CD4-positive, alpha-beta T cell treated with Interleukin-6 at 100 ng/mL for 8 hours (primary cell): ENCODE data around the gene SNX9.
"Not testable (repeated sequence)": the region's sequence is repeated elsewhere in the genome, so short reads cannot be mapped to it uniquely, and the experiment has no call there.

ENCODE experiments used
- DNase-seq: peaks from one replicate; pipeline ENCODE4 v3.0.0-alpha.2; 2020; ENCODE audit warnings: mixed read lengths, low spot score

SNX9 gene

GRCh38 chr6:157954150-157955117 lies 131.4 kb downstream of the SNX9 start:
- DNase-seq, result no peak

- DNase-seq, result no peak
These were observed 132.6 kb downstream of the SNX9 start for GRCh38 chr6:157955675-157956074.

GRCh38 chr6:157956171-157956730 lies 133.2 kb downstream of the SNX9 start:
- no peak for DNase-seq

GRCh38 chr6:157959451-157960227 lies 136.6 kb downstream of the SNX9 start:
- DNase-seq, result no peak

GRCh38 chr6:157961153-157961831 lies 138.2 kb downstream of the SNX9 start:
- DNase-seq, result no peak

- no peak for DNase-seq
These were observed 139.0 kb downstream of the SNX9 start for GRCh38 chr6:157961832-157962575.

- DNase-seq, result no peak
These were observed 139.7 kb downstream of the SNX9 start for GRCh38 chr6:157962601-157963302.

GRCh38 chr6:157964100-157964499 lies 141.1 kb downstream of the SNX9 start:
- no peak for DNase-seq

- DNase-seq, result no peak
These were observed 142.3 kb downstream of the SNX9 start for GRCh38 chr6:157965387-157965786.

- DNase-seq, result no peak
These were observed 143.5 kb downstream of the SNX9 start for GRCh38 chr6:157966589-157966977.

GRCh38 chr6:157967020-157967419 lies 144.0 kb downstream of the SNX9 start:
- no peak for DNase-seq

- no peak for DNase-seq
These were observed 144.4 kb downstream of the SNX9 start for GRCh38 chr6:157967486-157967885.

GRCh38 chr6:157972177-157972576 lies 149.1 kb downstream of the SNX9 start:
- DNase-seq, result not testable (repeated sequence)

GRCh38 chr6:157974341-157974894 lies 151.4 kb downstream of the SNX9 start:
- DNase-seq, result no peak

GRCh38 chr6:157974967-157975366 lies 151.9 kb downstream of the SNX9 start:
- no peak for DNase-seq

- DNase-seq, result no peak
These were observed 152.4 kb downstream of the SNX9 start for GRCh38 chr6:157975456-157975855.

- DNase-seq, result no peak
These were observed 153.5 kb downstream of the SNX9 start for GRCh38 chr6:157976345-157977175.

GRCh38 chr6:157977176-157977804 lies 154.2 kb downstream of the SNX9 start:
- DNase-seq, result no peak
